Activated T-cell treated with anti-CD3 and anti-CD28 coated beads for 4 hours (primary cell): ENCODE results near the gene NLN.

Source experiments
- DNase-seq: peaks from one replicate; pipeline ENCODE4 v3.0.0-alpha.2; 2020

Gene NLN

GRCh38 chr5:65876970-65877369, 155.0 kb downstream of the NLN start:
- no peak for DNase-seq
